HepG2 (cell line): ENCODE data around the gene SLC5A6. TPM values are rescaled to one million over a fixed set of nuclear protein-coding genes. Genes with fewer than 3 reads are reported as not detected.
A peak's percentile ranks its signal among the peaks of the same experiment; 100 is the strongest.

Source experiments
- AKAP8 ChIP-seq: sonication (generic); formaldehyde crosslinking; IDR thresholded peaks from 2 replicates; pipeline ENCODE4 v1.5.1; 2020; ENCODE audit warnings: mild to moderate bottlenecking, missing genetic modification reagents
- CCDC6 ChIP-seq: sonication (generic); formaldehyde crosslinking; IDR thresholded peaks from 2 replicates; pipeline ENCODE4 v1.8.1; 2022; ENCODE audit warnings: mild to moderate bottlenecking, missing genetic modification reagents, moderate library complexity
- GATAD1 ChIP-seq: IDR thresholded peaks from 2 replicates; pipeline ENCODE4 v1.6.1; 2016; ENCODE audit warnings: missing genetic modification reagents, missing compliant biosample characterization
- HDAC1 ChIP-seq: sonication (generic); formaldehyde crosslinking; IDR thresholded peaks from 2 replicates; pipeline ENCODE4 v1.5.1; 2020; ENCODE audit warnings: mild to moderate bottlenecking, missing genetic modification reagents
- HIVEP1 ChIP-seq: sonication (generic); formaldehyde crosslinking; IDR thresholded peaks from 2 replicates; pipeline ENCODE4 v1.4.0; 2020; ENCODE audit warnings: mild to moderate bottlenecking, missing genetic modification reagents
- KAT7 ChIP-seq: IDR thresholded peaks from 2 replicates; pipeline ENCODE4 v1.6.1; 2018; ENCODE audit warnings: borderline replicate concordance, missing compliant biosample characterization
- PHF20 ChIP-seq: sonication (generic); formaldehyde crosslinking; IDR thresholded peaks from 2 replicates; pipeline ENCODE4 v1.5.0; 2020; ENCODE audit warnings: mild to moderate bottlenecking, missing genetic modification reagents
- SAFB2 ChIP-seq: sonication (generic); formaldehyde crosslinking; IDR thresholded peaks from 2 replicates; pipeline ENCODE4 v1.5.1; 2020; ENCODE audit warnings: missing genetic modification reagents, low read depth, mild to moderate bottlenecking, borderline replicate concordance
- THAP11 ChIP-seq: IDR thresholded peaks from 2 replicates; pipeline ENCODE4 v1.6.1; 2016; ENCODE audit warnings: missing biosample characterization, missing genetic modification reagents
- ZMAT3 ChIP-seq: sonication (generic); formaldehyde crosslinking; conservative IDR thresholded peaks from 2 replicates; pipeline ENCODE4 v1.7.0; 2021; ENCODE audit warnings: missing genetic modification reagents
- ZMYM4 ChIP-seq: sonication (generic); formaldehyde crosslinking; IDR thresholded peaks from 2 replicates; pipeline ENCODE4 v1.8.1; 2023; ENCODE audit warnings: mild to moderate bottlenecking, missing genetic modification reagents
- ZNF619 ChIP-seq: sonication (generic); formaldehyde crosslinking; IDR thresholded peaks from 2 replicates; pipeline ENCODE4 v1.4.0; 2020; ENCODE audit warnings: mild to moderate bottlenecking, missing genetic modification reagents
- ZNF780A ChIP-seq: sonication (generic); formaldehyde crosslinking; IDR thresholded peaks from 2 replicates; pipeline ENCODE4 v1.8.0; 2022; ENCODE audit warnings: mild to moderate bottlenecking, missing genetic modification reagents, moderate library complexity
- polyA plus RNA-seq, 8 experiments: library from polyadenylated mRNA; depleted of rRNA in 3 of 8; stranded (reverse) in 7 of 8; unstranded in 1 of 8; fragments of >200 nt; fragmentation: Illumina TruSeq in 4 of 8; extraction: Trizol in 4 of 8; gene quantifications; 2 replicates each; pipeline versions ENCODE4 v1.2.1 to v1.2.3, GENCODE V29; 2011 to 2016; ENCODE audit warnings: low read depth in 4 of 8, missing spikeins in 1 of 8, mixed read lengths in 1 of 8; ENCODE audit not compliant: insufficient read depth in 1 of 8
- total RNA-seq, 5 experiments: library from RNA; depleted of rRNA; stranded (reverse); fragments of >200 nt; fragmentation: Illumina TruSeq; extraction: Trizol; gene quantifications; 2 replicates each; pipeline ENCODE4 v1.2.3, GENCODE V29; 2016; ENCODE audit warnings: low read depth in 1 of 5
- TF ChIP-seq, protein P1 (sequence below): sonication (generic); formaldehyde crosslinking; IDR thresholded peaks from 2 replicates; pipeline ENCODE4 v1.4.0; 2020; ENCODE audit warnings: missing genetic modification reagents
- TF ChIP-seq, protein P2 (sequence below): sonication (generic); formaldehyde crosslinking; IDR thresholded peaks from 2 replicates; pipeline ENCODE4 v1.4.0; 2020; ENCODE audit warnings: missing genetic modification reagents
- TF ChIP-seq, protein P3 (sequence below): IDR thresholded peaks from 2 replicates; pipeline ENCODE4 v1.6.1; 2016; ENCODE audit warnings: missing biosample characterization, missing genetic modification reagents, low read depth
- TF ChIP-seq, protein P4 (sequence below): IDR thresholded peaks from 2 replicates; pipeline ENCODE4 v1.6.1; 2018; ENCODE audit warnings: missing genetic modification reagents
- TF ChIP-seq, protein P5 (sequence below): sonication (generic); formaldehyde crosslinking; IDR thresholded peaks from 2 replicates; pipeline ENCODE4 v1.5.0; 2020; ENCODE audit warnings: mild to moderate bottlenecking, missing genetic modification reagents
- TF ChIP-seq, protein P6 (sequence below): sonication (generic); formaldehyde crosslinking; IDR thresholded peaks from 2 replicates; pipeline ENCODE4 v1.4.0; 2020; ENCODE audit warnings: missing genetic modification reagents

SLC5A6 gene
- total and polyA plus RNA-seq, 2 of the 13 experiments (the other 11 are each of a cell fraction or from before 2014, with no cell fraction given), result 135 to 417 TPM

DNA sequence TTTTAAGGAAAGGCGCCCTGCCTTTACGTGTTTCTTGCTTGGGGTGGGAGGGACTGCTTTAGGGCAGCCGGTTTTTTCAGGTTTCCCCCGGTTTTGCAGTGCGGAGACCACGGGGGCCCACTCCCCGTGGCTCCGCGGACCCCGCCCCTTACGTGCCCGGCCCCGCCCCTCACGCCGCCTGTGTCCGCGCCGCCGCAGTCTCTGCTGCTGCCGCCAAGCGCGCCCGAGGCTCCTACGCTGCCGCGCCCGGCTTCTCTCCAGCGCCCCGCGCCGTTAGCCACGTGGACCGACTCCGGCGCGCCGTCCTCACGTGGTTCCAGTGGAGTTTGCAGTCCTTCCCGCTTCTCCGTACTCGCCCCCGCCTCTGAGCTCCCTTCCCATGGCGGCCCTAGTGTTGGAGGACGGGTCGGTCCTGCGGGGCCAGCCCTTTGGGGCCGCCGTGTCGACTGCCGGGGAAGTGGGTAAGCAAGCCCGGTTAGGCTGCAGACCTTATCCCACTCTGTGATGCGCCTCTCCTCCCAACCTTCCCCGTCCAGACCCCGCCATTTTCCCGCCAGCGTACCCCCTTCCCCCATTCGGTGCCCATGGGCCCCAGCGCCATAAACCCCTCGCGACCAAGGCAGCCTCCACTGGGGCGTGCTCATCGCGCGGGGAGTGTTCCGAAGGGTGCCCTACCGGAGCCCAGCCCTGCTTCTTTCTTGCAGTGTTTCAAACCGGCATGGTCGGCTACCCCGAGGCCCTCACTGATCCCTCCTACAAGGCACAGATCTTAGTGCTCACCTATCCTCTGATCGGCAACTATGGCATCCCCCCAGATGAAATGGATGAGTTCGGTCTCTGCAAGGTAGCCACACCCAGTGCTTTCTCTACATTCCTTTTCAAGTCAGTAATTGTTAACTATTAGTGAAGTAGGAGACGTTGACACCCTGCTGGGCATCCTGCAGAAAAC is 5.4 kb upstream of the SLC5A6 start, which contains the start of gene CAD (continued):
- TF ChIP-seq, protein P1, sequence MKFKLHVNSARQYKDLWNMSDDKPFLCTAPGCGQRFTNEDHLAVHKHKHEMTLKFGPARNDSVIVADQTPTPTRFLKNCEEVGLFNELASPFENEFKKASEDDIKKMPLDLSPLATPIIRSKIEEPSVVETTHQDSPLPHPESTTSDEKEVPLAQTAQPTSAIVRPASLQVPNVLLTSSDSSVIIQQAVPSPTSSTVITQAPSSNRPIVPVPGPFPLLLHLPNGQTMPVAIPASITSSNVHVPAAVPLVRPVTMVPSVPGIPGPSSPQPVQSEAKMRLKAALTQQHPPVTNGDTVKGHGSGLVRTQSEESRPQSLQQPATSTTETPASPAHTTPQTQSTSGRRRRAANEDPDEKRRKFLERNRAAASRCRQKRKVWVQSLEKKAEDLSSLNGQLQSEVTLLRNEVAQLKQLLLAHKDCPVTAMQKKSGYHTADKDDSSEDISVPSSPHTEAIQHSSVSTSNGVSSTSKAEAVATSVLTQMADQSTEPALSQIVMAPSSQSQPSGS (CRISPR knock-in tag), result no peak
- TF ChIP-seq SAFB2 (CRISPR knock-in tag), result 0 out of 2 replicates have a peak, but pooled peaks have one; percentile 54
- TF ChIP-seq, protein P2, sequence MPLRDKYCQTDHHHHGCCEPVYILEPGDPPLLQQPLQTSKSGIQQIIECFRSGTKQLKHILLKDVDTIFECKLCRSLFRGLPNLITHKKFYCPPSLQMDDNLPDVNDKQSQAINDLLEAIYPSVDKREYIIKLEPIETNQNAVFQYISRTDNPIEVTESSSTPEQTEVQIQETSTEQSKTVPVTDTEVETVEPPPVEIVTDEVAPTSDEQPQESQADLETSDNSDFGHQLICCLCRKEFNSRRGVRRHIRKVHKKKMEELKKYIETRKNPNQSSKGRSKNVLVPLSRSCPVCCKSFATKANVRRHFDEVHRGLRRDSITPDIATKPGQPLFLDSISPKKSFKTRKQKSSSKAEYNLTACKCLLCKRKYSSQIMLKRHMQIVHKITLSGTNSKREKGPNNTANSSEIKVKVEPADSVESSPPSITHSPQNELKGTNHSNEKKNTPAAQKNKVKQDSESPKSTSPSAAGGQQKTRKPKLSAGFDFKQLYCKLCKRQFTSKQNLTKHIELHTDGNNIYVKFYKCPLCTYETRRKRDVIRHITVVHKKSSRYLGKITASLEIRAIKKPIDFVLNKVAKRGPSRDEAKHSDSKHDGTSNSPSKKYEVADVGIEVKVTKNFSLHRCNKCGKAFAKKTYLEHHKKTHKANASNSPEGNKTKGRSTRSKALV (CRISPR knock-in tag), result peak; percentile 40; the same call in 1 of the 2 replicates
- TF ChIP-seq ZMAT3 (CRISPR knock-in tag), result peak; percentile 70; the same call in 1 of the 2 replicates
- no peak for TF ChIP-seq ZNF780A (CRISPR knock-in tag)
- TF ChIP-seq, protein P3, sequence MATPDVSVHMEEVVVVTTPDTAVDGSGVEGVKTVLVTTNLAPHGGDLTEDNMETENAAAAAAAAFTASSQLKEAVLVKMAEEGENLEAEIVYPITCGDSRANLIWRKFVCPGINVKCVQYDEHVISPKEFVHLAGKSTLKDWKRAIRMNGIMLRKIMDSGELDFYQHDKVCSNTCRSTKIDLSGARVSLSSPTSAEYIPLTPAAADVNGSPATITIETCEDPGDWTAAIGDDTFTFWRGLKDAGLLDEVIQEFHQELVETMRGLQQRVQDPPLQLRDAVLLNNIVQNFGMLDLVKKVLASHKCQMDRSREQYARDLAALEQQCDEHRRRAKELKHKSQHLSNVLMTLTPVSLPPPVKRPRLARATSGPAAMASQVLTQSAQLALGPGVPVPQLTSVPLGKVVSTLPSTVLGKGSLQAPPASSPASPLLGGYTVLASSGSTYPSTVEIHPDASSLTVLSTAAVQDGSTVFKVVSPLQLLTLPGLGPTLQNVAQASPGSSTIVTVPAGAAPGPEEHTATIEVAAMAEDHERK (CRISPR knock-in tag), result peak; percentile 61; the same call in 1 of the 2 replicates
- TF ChIP-seq AKAP8, result peak; percentile 54; the same call in 1 of the 2 replicates
- peak; percentile 79 for TF ChIP-seq HDAC1 (CRISPR knock-in tag)
- TF ChIP-seq, protein P4, sequence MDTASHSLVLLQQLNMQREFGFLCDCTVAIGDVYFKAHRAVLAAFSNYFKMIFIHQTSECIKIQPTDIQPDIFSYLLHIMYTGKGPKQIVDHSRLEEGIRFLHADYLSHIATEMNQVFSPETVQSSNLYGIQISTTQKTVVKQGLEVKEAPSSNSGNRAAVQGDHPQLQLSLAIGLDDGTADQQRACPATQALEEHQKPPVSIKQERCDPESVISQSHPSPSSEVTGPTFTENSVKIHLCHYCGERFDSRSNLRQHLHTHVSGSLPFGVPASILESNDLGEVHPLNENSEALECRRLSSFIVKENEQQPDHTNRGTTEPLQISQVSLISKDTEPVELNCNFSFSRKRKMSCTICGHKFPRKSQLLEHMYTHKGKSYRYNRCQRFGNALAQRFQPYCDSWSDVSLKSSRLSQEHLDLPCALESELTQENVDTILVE (CRISPR knock-in tag), result 0 out of 2 replicates have a peak, but pooled peaks have one; percentile 21
- TF ChIP-seq ZNF619 (CRISPR knock-in tag), result peak; percentile 79; the same call in 1 of the 2 replicates
- TF ChIP-seq CCDC6 (CRISPR knock-in tag), result peak; percentile 90
- TF ChIP-seq GATAD1 (CRISPR knock-in tag), result peak; percentile 58; the same call in 1 of the 2 replicates
- TF ChIP-seq ZMYM4, result no peak
- peak; percentile 62; the same call in 1 of the 2 replicates for TF ChIP-seq THAP11 (CRISPR knock-in tag)
- peak; percentile 43; the same call in 1 of the 2 replicates for TF ChIP-seq PHF20 (CRISPR knock-in tag)
- TF ChIP-seq, protein P5, sequence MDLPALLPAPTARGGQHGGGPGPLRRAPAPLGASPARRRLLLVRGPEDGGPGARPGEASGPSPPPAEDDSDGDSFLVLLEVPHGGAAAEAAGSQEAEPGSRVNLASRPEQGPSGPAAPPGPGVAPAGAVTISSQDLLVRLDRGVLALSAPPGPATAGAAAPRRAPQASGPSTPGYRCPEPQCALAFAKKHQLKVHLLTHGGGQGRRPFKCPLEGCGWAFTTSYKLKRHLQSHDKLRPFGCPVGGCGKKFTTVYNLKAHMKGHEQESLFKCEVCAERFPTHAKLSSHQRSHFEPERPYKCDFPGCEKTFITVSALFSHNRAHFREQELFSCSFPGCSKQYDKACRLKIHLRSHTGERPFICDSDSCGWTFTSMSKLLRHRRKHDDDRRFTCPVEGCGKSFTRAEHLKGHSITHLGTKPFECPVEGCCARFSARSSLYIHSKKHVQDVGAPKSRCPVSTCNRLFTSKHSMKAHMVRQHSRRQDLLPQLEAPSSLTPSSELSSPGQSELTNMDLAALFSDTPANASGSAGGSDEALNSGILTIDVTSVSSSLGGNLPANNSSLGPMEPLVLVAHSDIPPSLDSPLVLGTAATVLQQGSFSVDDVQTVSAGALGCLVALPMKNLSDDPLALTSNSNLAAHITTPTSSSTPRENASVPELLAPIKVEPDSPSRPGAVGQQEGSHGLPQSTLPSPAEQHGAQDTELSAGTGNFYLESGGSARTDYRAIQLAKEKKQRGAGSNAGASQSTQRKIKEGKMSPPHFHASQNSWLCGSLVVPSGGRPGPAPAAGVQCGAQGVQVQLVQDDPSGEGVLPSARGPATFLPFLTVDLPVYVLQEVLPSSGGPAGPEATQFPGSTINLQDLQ (CRISPR knock-in tag), result 0 out of 2 replicates have a peak, but pooled peaks have one; percentile 80
- 0 out of 2 replicates have a peak, but pooled peaks have one; percentile 24 for TF ChIP-seq HIVEP1 (CRISPR knock-in tag)
- TF ChIP-seq KAT7 (CRISPR knock-in tag), result 0 out of 2 replicates have a peak, but pooled peaks have one; percentile 60
- TF ChIP-seq, protein P6, sequence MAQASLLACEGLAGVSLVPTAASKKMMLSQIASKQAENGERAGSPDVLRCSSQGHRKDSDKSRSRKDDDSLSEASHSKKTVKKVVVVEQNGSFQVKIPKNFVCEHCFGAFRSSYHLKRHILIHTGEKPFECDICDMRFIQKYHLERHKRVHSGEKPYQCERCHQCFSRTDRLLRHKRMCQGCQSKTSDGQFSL, result 0 out of 2 replicates have a peak, but pooled peaks have one; percentile 33
